ENCODE data around the gene ZNF862.

GRCh38 chr7:149824301-149824741 lies 13.9 kb upstream of the ZNF862 start:
- TF ChIP-seq ZNF70 (CRISPR knock-in tag; IDR thresholded peaks at IDR 0.05): no peak
- TF ChIP-seq, protein P1, sequence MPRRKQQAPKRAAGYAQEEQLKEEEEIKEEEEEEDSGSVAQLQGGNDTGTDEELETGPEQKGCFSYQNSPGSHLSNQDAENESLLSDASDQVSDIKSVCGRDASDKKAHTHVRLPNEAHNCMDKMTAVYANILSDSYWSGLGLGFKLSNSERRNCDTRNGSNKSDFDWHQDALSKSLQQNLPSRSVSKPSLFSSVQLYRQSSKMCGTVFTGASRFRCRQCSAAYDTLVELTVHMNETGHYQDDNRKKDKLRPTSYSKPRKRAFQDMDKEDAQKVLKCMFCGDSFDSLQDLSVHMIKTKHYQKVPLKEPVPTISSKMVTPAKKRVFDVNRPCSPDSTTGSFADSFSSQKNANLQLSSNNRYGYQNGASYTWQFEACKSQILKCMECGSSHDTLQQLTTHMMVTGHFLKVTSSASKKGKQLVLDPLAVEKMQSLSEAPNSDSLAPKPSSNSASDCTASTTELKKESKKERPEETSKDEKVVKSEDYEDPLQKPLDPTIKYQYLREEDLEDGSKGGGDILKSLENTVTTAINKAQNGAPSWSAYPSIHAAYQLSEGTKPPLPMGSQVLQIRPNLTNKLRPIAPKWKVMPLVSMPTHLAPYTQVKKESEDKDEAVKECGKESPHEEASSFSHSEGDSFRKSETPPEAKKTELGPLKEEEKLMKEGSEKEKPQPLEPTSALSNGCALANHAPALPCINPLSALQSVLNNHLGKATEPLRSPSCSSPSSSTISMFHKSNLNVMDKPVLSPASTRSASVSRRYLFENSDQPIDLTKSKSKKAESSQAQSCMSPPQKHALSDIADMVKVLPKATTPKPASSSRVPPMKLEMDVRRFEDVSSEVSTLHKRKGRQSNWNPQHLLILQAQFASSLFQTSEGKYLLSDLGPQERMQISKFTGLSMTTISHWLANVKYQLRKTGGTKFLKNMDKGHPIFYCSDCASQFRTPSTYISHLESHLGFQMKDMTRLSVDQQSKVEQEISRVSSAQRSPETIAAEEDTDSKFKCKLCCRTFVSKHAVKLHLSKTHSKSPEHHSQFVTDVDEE (CRISPR knock-in tag; IDR thresholded peaks at IDR 0.05): no peak
- no peak for TF ChIP-seq ARNTL (CRISPR knock-in tag; IDR thresholded peaks at IDR 0.05; ENCODE audit: borderline replicate concordance, low read depth)
- no peak for TF ChIP-seq ZFP30 (CRISPR knock-in tag; IDR thresholded peaks at IDR 0.05)
- TF ChIP-seq, protein P2, sequence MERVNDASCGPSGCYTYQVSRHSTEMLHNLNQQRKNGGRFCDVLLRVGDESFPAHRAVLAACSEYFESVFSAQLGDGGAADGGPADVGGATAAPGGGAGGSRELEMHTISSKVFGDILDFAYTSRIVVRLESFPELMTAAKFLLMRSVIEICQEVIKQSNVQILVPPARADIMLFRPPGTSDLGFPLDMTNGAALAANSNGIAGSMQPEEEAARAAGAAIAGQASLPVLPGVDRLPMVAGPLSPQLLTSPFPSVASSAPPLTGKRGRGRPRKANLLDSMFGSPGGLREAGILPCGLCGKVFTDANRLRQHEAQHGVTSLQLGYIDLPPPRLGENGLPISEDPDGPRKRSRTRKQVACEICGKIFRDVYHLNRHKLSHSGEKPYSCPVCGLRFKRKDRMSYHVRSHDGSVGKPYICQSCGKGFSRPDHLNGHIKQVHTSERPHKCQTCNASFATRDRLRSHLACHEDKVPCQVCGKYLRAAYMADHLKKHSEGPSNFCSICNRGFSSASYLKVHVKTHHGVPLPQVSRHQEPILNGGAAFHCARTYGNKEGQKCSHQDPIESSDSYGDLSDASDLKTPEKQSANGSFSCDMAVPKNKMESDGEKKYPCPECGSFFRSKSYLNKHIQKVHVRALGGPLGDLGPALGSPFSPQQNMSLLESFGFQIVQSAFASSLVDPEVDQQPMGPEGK (CRISPR knock-in tag; IDR thresholded peaks at IDR 0.05; ENCODE audit: borderline replicate concordance): no peak
- TF ChIP-seq RARB (CRISPR knock-in tag; IDR thresholded peaks at IDR 0.05): no peak
- no peak for TF ChIP-seq TOX (CRISPR knock-in tag; IDR thresholded peaks at IDR 0.05; ENCODE audit: borderline replicate concordance)
- TF ChIP-seq ZNF8 (CRISPR knock-in tag; IDR thresholded peaks at IDR 0.05): no peak
- no peak for TF ChIP-seq ZC3H10 (CRISPR knock-in tag; IDR thresholded peaks at IDR 0.05)
- TF ChIP-seq, protein P3, sequence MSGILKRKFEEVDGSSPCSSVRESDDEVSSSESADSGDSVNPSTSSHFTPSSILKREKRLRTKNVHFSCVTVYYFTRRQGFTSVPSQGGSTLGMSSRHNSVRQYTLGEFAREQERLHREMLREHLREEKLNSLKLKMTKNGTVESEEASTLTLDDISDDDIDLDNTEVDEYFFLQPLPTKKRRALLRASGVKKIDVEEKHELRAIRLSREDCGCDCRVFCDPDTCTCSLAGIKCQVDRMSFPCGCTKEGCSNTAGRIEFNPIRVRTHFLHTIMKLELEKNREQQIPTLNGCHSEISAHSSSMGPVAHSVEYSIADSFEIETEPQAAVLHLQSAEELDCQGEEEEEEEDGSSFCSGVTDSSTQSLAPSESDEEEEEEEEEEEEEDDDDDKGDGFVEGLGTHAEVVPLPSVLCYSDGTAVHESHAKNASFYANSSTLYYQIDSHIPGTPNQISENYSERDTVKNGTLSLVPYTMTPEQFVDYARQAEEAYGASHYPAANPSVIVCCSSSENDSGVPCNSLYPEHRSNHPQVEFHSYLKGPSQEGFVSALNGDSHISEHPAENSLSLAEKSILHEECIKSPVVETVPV (CRISPR knock-in tag; IDR thresholded peaks at IDR 0.05): no peak
- TF ChIP-seq ZFP3 (CRISPR knock-in tag; IDR thresholded peaks at IDR 0.05): no peak

Measured in SK-N-SH treated with all-trans-retinoic acid at 6 μM for 48 hours (cell line).